ENCODE results near the gene C3orf49.

C3orf49 gene

GRCh38 chr3:63819151-63819398 is at the start of gene C3orf49:
Gene C3orf49 (plus strand): TSS chr3:63819299. CDS start chr3:63819472, 173 bp downstream.
- no peak for DNase-seq

GRCh38 chr3:63774781-63775180 is 44.3 kb upstream of the C3orf49 start:
- DNase-seq: no peak

- DNase-seq: no peak
Observed at GRCh38 chr3:63779227-63779626, 39.9 kb upstream of the C3orf49 start.

- no peak for DNase-seq
Observed at GRCh38 chr3:63791974-63792373, 27.1 kb upstream of the C3orf49 start.

- DNase-seq: no peak
Observed at GRCh38 chr3:63795438-63795837, 23.7 kb upstream of the C3orf49 start.

GRCh38 chr3:63798544-63798943 is 20.6 kb upstream of the C3orf49 start:
- no peak for DNase-seq

- DNase-seq: no peak
Observed at GRCh38 chr3:63798949-63799348, 20.1 kb upstream of the C3orf49 start.

GRCh38 chr3:63800097-63800496 is 19.0 kb upstream of the C3orf49 start:
- no peak for DNase-seq

GRCh38 chr3:63803911-63804310 is 15.2 kb upstream of the C3orf49 start:
- no peak for DNase-seq

- no peak for DNase-seq
Observed at GRCh38 chr3:63807961-63808565, 11.0 kb upstream of the C3orf49 start.

GRCh38 chr3:63808633-63809032 is 10.5 kb upstream of the C3orf49 start:
- DNase-seq: no peak

GRCh38 chr3:63809607-63810006 is 9.5 kb upstream of the C3orf49 start:
- DNase-seq: no peak

- no peak for DNase-seq
Observed at GRCh38 chr3:63814237-63814636, 4.9 kb upstream of the C3orf49 start.

- no peak for DNase-seq
Observed at GRCh38 chr3:63817225-63817624, 1.9 kb upstream of the C3orf49 start.

GRCh38 chr3:63818282-63819150 is 583 bp upstream of the C3orf49 start:
- DNase-seq: peak; percentile 67

- DNase-seq: no peak
Observed at GRCh38 chr3:63824309-63824708, 5.2 kb downstream of the C3orf49 start.

- no peak for DNase-seq
Observed at GRCh38 chr3:63830526-63830925, 11.4 kb downstream of the C3orf49 start.

- no peak for DNase-seq
Observed at GRCh38 chr3:63832395-63832794, 13.3 kb downstream of the C3orf49 start.

- no peak for DNase-seq
Observed at GRCh38 chr3:63841704-63842103, 22.6 kb downstream of the C3orf49 start.

- DNase-seq: no peak
Observed at GRCh38 chr3:63842127-63842526, 23.0 kb downstream of the C3orf49 start.

GRCh38 chr3:63845215-63845614 is 26.1 kb downstream of the C3orf49 start:
- no peak for DNase-seq

GRCh38 chr3:63847718-63848450 is 28.8 kb downstream of the C3orf49 start:
- DNase-seq: no peak

GRCh38 chr3:63849175-63849574 is 30.1 kb downstream of the C3orf49 start:
- DNase-seq: no peak

GRCh38 chr3:63851287-63851686 is 32.2 kb downstream of the C3orf49 start:
- DNase-seq: no peak
